OCI-LY7 (cell line): ENCODE data around the gene DENND1A. TPM values are rescaled to one million over a fixed set of nuclear protein-coding genes. Genes with fewer than 3 reads are reported as not detected.

Experiments
- BruUV-seq: library from RNA; stranded (reverse); fragments of 400-500 nt; replicated peaks from 2 replicates; lab custom pipeline; 2021; lab: Mats Ljungman, UMichigan
- CTCF ChIA-PET: fragments of 300-600 bp; sonication (Branson Sonifier 250); formaldehyde crosslinking; loops from one replicate; lab custom pipeline; 2022; ENCODE audit warnings: antibody characterized with exemption; ENCODE audit not compliant: unreplicated experiment; lab: Charles Lee
- POLR2A ChIA-PET: fragments of 300-600 bp; sonication (Branson Sonifier 250); formaldehyde crosslinking; loops from one replicate; lab custom pipeline; 2022; ENCODE audit warnings: antibody characterized with exemption; lab: Charles Lee
- DNase-seq: peaks from one replicate; pipeline ENCODE4 v3.0.0-alpha.2; 2015; ENCODE audit warnings: low spot score
- H2AFZ ChIP-seq: fragments of 200-600 bp; sonication (generic), shearing (Covaris generic); 2 replicates; pipeline ENCODE4 v1.6.1; 2014; ENCODE audit warnings: mild to moderate bottlenecking, antibody characterized with exemption, low read length, moderate library complexity
- H3K27ac ChIP-seq: fragments of 200-600 bp; sonication (generic); 2 replicates; pipeline ENCODE4 v1.5.1; 2014; ENCODE audit warnings: mixed run types, low read depth, mild to moderate bottlenecking, moderate library complexity, low read length, inconsistent platforms; ENCODE audit not compliant: poor library complexity, severe bottlenecking
- H3K36me3 ChIP-seq: fragments of 200-600 bp; sonication (generic); 2 replicates; pipeline ENCODE4 v1.6.1; 2014; ENCODE audit warnings: mild to moderate bottlenecking, antibody characterized with exemption, low read length, moderate library complexity, mixed read lengths; ENCODE audit not compliant: insufficient read depth
- H3K4me1 ChIP-seq: fragments of 200-600 bp; sonication (generic); 2 replicates; pipeline ENCODE4 v1.5.1; 2014; ENCODE audit warnings: mild to moderate bottlenecking, low read length; ENCODE audit not compliant: insufficient read depth, poor library complexity, severe bottlenecking
- H3K4me2 ChIP-seq: fragments of 200-600 bp; sonication (generic); 2 replicates; pipeline ENCODE4 v1.6.1; 2014; ENCODE audit warnings: mild to moderate bottlenecking, low read length
- H3K4me3 ChIP-seq: fragments of 200-600 bp; sonication (generic); 2 replicates; pipeline ENCODE4 v1.5.1; 2014; ENCODE audit warnings: mild to moderate bottlenecking, low read depth, low read length; ENCODE audit not compliant: poor library complexity, severe bottlenecking
- H3K79me2 ChIP-seq: fragments of 200-600 bp; sonication (generic); 2 replicates; pipeline ENCODE4 v1.6.1; 2016; ENCODE audit warnings: low read depth, mild to moderate bottlenecking, low read length, moderate library complexity, mixed read lengths; ENCODE audit not compliant: insufficient read depth
- H3K9me2 ChIP-seq: fragments of 200-600 bp; sonication (generic); 2 replicates; pipeline ENCODE4 v1.6.1; 2016; ENCODE audit warnings: mild to moderate bottlenecking, low read length, mixed read lengths; ENCODE audit not compliant: insufficient read depth
- H3K9me3 ChIP-seq: fragments of 200-600 bp; sonication (generic); 2 replicates; pipeline ENCODE4 v1.6.1; 2014; ENCODE audit warnings: mild to moderate bottlenecking, mixed run types, low read length, mixed read lengths
- H4K20me1 ChIP-seq: fragments of 200-600 bp; sonication (generic); 2 replicates; pipeline ENCODE4 v1.6.1; 2014; ENCODE audit warnings: mild to moderate bottlenecking, antibody characterized with exemption, low read length, moderate library complexity, mixed read lengths; ENCODE audit not compliant: insufficient read depth
- EZH2phosphoT487 ChIP-seq: fragments of 200-600 bp; sonication (generic); IDR thresholded peaks from 2 replicates; pipeline ENCODE4 v1.6.1; 2018; ENCODE audit warnings: low read depth, borderline replicate concordance, mild to moderate bottlenecking, mixed run types, antibody characterized with exemption, low read length, moderate library complexity, mixed read lengths
- intact Hi-C: fragments of 100-400 bp; cut with micrococcal nuclease; formaldehyde crosslinking; loops from one replicate; pipeline ENCODE4 v1.10.0; 2022; ENCODE audit not compliant: unreplicated experiment
- total RNA-seq, 2 experiments: library from RNA; depleted of rRNA in 1 of 2; stranded (reverse); fragments of >200 nt in 1 of 2; shearing (Covaris generic) in 1 of 2; gene quantifications; 2 replicates each; pipeline ENCODE4 v1.2.3, GENCODE V29; 2014 to 2022
- TF ChIP-seq, protein P1 (sequence below): fragments of 200-600 bp; sonication (generic); conservative IDR thresholded peaks from 2 replicates; pipeline ENCODE4 v1.5.1; 2014; ENCODE audit warnings: mild to moderate bottlenecking, antibody characterized with exemption, low read length, moderate library complexity, mixed read lengths

Gene DENND1A
- total RNA-seq, 2 experiments from 2014 or later, result 17.9 to 36.3 TPM

DNA sequence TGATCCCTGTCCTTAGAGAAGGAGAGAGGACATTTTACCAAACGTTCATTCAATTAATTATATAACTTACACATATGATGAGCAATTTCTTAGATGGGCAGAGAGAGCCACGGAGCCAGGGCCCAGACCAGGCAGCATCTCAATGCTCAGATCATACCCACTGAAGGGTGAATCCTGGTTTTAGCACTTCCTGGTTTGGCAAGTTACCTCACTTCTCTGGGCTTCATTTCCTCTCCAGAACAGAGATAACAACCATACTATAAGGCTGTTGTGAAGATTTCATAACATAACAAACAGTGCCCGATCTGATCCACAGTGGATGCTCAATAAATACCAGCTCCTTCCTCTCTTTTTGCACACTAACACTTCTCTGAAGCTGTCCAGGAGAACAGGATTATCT lies 271.1 kb downstream of the DENND1A start:
- peaks cover 27% of the 10 kb centered on the region for H3K4me1 ChIP-seq
- ChIA-PET CTCF (no interaction called here), POLR2A (interaction anchor here (0.5 kb wide), 1 partner anchor 337 kb away, joined by 3 read pairs; no protein-coding TSS in a partner anchor)
- H4K20me1 ChIP-seq, result no peaks in the 10 kb centered on the region
- peak overlapping the region; percentile 52 for H3K27ac ChIP-seq
- peak overlapping the region; percentile 9 for H3K4me3 ChIP-seq
- no peaks in the 10 kb centered on the region for H3K79me2 ChIP-seq
- intact Hi-C loops, result loop anchor here (2.0 kb wide), 1 partner anchor 20 kb away; no protein-coding TSS in a partner anchor
- BruUV-seq, result no TSS peak
- peak overlapping the region; percentile 56; the same call in 1 of the 2 replicates for H2AFZ ChIP-seq
- TF ChIP-seq, protein P1, sequence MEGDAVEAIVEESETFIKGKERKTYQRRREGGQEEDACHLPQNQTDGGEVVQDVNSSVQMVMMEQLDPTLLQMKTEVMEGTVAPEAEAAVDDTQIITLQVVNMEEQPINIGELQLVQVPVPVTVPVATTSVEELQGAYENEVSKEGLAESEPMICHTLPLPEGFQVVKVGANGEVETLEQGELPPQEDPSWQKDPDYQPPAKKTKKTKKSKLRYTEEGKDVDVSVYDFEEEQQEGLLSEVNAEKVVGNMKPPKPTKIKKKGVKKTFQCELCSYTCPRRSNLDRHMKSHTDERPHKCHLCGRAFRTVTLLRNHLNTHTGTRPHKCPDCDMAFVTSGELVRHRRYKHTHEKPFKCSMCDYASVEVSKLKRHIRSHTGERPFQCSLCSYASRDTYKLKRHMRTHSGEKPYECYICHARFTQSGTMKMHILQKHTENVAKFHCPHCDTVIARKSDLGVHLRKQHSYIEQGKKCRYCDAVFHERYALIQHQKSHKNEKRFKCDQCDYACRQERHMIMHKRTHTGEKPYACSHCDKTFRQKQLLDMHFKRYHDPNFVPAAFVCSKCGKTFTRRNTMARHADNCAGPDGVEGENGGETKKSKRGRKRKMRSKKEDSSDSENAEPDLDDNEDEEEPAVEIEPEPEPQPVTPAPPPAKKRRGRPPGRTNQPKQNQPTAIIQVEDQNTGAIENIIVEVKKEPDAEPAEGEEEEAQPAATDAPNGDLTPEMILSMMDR, result no peak
- TF ChIP-seq EZH2phosphoT487, result no peak
- peaks cover 25% of the 10 kb centered on the region for H3K36me3 ChIP-seq
- peaks cover 20% of the 10 kb centered on the region; the same call in 1 of the 2 replicates for H3K9me3 ChIP-seq
- no peaks in the 10 kb centered on the region for H3K9me2 ChIP-seq
- H3K4me2 ChIP-seq, result peak overlapping the region; percentile 63
- DNase-seq, result peak; percentile 86

DNA sequence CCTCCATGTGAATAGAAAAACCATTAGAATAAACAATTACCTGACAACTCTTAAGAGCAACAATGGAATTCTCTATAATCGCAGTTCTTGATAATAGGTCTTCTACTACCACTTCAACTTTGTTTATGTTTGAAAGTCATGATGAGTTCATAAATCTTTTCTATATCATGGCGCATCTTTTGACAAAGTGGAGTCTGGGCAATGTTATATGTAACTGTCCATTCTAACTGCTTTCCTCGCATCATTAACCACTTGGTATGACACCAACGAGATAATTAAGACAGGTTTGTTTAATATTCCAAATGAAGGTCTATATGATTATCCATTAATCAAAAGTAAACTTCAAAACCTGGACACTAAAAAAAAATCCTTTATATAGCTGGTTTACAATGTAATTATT lies 272.0 kb downstream of the DENND1A start:
- no peaks in the 10 kb centered on the region for H3K9me2 ChIP-seq
- ChIA-PET POLR2A (interaction anchor here (0.7 kb wide), 1 partner anchor 22 kb away, joined by 4 read pairs; no protein-coding TSS in a partner anchor), CTCF (no interaction called here)
- DNase-seq, result no peak
- intact Hi-C loops, result loop anchor here (2.0 kb wide), 1 partner anchor 21 kb away; no protein-coding TSS in a partner anchor
- no peak overlapping the region for H3K4me2 ChIP-seq
- H3K4me3 ChIP-seq, result no peak overlapping the region
- peaks cover 20% of the 10 kb centered on the region; the same call in 1 of the 2 replicates for H3K9me3 ChIP-seq
- TF ChIP-seq, protein P1, result no peak
- TF ChIP-seq EZH2phosphoT487, result no peak
- peaks cover 22% of the 10 kb centered on the region for H3K36me3 ChIP-seq
- peaks cover 27% of the 10 kb centered on the region for H3K4me1 ChIP-seq
- BruUV-seq, result no TSS peak
- H3K27ac ChIP-seq, result no peak overlapping the region
- H3K79me2 ChIP-seq, result no peaks in the 10 kb centered on the region
- no peak overlapping the region for H2AFZ ChIP-seq
- no peaks in the 10 kb centered on the region for H4K20me1 ChIP-seq

DNA sequence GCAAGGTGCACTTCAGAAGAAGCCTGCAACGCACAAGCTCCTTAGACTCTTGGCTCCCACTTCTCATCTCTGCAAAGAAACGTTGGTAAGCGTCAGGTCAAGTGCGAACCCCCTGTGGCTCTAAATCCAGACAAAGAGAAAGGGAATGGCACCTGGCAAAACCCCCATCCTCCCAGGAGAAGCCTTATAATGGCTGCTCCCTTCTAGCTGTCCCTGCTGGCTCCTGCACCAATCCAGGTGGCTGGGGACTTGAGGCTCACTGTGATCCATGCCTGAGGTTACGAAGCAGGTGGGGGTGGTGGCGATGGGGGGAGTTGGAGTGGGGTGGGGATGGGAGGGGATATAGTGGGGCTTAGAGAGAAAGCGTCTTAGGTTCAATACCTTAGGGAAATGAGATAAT lies 272.8 kb downstream of the DENND1A start:
- Histone ChIP-seq H3K9me3 (peaks cover 13% of the 10 kb centered on the region; the same call in 1 of the 2 replicates), H3K4me1 (peaks cover 27% of the 10 kb centered on the region), H2AFZ (no peak overlapping the region), H3K27ac (no peak overlapping the region), H3K4me3 (no peak overlapping the region), H3K79me2 (no peaks in the 10 kb centered on the region), H3K36me3 (peaks cover 13% of the 10 kb centered on the region), H4K20me1 (no peaks in the 10 kb centered on the region), H3K9me2 (no peaks in the 10 kb centered on the region), H3K4me2 (no peak overlapping the region)
- CTCF ChIA-PET, result no interaction called here
- BruUV-seq, result no TSS peak
- intact Hi-C loops, result no loop called here
- TF ChIP-seq, protein P1, result no peak
- no peak for TF ChIP-seq EZH2phosphoT487
- POLR2A ChIA-PET, result interaction anchor here (0.7 kb wide), 1 partner anchor 21 kb away, joined by 4 read pairs; no protein-coding TSS in a partner anchor
- DNase-seq, result no peak
